IPS-18c (cell line): ENCODE measurements around the gene LFNG.
A peak's percentile ranks its signal among the peaks of the same experiment; 100 is the strongest.

Experiments used
- H3K4me3 ChIP-seq: 2 replicates; pipeline ENCODE4 v1.7.0; 2013; ENCODE audit warnings: low read depth, mild to moderate bottlenecking, low read length, moderate library complexity; ENCODE audit not compliant: insufficient read depth
- H3K9me3 ChIP-seq: one replicate; pipeline ENCODE4 v1.6.1; 2013; ENCODE audit warnings: mild to moderate bottlenecking, low read length, moderate library complexity; ENCODE audit not compliant: control insufficient read depth, insufficient read depth

The LFNG gene

DNA sequence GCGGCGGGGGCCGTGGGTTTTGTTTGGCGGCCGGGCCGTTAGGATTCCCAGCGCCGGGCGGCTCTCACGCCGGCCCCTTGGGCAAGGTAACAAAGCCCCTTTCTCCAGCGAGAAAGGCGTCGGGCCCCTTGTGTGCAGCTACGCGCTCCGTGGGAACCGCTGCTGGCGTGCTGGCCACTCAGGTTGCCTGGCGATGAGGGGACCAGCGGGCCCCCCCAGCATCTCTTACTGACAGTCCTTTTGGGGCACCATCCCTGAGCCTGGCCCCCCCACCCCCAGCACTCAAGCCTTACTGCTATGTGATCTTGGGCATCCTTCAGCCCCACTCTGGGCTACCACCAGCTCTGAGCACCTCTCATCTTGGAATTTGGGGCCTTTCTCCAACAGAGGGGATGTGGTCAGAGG, 1.8 kb downstream of the LFNG start:
- no peaks in the 10 kb centered on the region for H3K9me3 ChIP-seq
- peak overlapping the region; percentile 65 for H3K4me3 ChIP-seq

DNA sequence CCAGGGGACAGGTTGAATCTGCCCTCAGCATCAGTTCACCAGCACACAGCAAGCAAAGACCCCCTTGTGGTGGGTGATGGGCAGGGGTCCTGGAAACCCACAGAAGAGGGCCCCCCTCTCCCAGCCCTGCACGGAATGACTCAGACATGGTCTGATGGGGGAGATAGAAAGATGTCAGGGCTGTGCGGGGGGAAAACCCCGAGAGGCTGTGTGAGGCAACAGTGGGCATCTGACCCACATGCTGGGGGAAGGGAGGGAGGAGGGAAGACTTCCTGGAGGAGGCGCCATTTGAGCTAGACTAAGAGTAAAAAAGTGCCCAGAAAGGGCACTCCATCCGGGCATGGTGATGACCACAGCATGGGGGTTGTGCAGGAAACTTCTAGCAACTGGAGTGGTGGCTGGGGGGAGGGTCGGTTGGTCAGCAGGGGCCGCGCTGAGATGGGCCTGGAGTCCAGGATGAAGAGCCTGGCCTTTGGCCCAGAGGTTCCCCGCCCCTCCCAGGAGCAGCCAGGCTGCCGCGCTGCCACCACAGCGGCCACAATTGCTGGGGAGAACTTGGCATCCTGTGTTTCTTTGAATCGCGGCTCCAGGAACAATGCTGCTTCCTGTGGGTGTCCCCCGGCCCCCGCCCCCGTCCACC, 2.5 kb downstream of the LFNG start:
- Histone ChIP-seq H3K4me3 (peak overlapping the region; percentile 65), H3K9me3 (no peaks in the 10 kb centered on the region)

DNA sequence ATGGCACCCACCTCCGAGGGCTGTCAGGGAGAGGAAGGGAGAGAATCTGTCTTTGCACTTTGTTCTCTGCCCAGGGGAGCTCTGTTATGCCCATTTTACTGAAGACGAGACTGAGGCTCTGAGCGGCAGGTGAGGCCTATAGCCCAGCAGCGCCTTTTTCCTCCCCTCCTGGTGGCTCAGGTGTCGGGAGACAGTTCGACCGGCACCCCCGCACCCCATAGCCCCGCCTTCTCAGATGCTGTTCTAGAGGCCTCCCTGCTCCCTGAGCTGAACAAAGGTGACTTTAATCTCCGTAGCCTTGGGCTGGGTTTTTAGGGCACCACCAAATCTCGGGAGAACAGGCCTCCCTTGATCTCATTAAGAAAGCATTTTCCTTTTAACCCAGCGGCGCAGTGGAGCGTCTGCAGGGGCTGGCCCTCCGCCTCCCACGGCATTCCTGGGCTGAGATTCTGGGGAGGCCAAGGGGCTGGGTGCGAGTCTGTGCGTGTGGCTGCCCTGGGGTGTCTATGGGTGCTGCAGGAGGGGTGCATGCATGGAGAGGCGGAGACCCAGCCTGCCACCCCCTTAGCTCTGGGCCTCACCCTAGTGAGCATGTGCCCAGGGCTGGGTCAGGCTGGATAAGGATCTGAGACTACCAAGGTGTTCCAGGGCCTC, 3.3 kb downstream of the LFNG start:
- Histone ChIP-seq H3K4me3 (peak overlapping the region; percentile 28), H3K9me3 (no peaks in the 10 kb centered on the region)

DNA sequence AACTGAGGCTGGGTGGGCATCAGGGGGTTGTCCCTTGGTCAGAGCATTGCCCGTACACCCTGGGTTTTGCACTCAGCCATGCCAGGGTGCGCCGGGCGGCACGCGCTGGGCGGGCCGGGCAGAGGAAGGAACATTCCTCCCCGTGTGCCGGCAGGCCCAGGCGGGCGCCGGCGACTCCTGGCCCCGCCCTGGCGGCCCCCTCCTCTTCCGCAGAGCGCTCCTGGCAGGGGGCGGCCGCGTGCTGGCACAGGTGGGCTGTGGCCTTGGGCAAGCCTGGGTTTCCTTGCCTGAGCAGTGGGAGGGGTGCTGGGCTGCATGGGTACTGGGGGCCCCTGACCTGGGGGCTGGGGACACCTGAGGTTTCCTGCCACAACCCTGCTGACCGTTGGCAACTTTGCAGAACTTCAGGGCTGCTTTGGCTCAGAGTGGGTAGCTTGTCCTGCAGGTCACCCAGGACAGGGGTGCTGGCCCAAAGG, 3.9 kb downstream of the LFNG start:
- H3K4me3 ChIP-seq: peak overlapping the region; percentile 28
- H3K9me3 ChIP-seq: no peaks in the 10 kb centered on the region

DNA sequence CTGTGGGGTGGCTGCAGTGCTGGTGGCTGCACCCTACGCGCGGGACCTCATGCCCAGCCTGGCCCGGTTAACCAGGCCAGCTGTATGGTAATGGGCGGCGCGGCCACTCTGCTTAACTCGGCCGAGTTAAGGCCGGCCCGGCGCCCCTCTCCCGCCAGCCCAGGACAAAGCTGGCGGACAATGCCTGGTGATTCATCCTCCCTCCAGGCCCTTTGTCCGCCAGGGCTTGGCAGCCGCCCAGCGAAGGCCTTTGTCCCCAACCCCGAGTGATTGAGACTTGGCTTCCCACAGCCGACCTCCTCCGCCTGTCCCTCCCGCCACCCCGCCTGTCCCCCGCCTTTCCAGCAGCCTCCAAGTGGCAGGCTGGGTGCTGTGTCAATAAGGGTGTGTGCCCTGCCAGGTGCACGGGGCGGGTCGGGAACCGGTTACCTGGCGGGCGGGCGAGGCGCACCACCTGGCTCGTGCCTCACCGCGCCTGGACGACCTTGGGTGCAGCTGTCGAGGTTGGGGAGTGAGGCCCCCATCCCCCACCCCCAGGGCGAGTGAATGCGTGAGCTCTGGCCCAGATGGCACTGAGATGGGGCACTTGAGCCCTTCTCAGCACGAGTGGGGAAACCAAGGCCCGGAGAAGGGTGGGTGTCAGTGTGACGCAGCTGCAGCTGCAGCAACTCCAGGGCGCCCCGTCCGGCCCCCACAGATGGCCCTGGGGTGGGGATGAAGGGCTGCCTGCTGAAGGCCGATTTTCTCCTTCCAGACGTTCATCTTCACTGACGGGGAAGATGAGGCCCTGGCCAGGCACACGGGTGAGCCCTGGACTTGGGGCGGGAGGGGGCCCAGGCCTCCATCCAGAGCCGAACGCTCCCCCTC, 4.6 kb downstream of the LFNG start:
- no peaks in the 10 kb centered on the region for H3K9me3 ChIP-seq
- peak overlapping the region; percentile 34 for H3K4me3 ChIP-seq

DNA sequence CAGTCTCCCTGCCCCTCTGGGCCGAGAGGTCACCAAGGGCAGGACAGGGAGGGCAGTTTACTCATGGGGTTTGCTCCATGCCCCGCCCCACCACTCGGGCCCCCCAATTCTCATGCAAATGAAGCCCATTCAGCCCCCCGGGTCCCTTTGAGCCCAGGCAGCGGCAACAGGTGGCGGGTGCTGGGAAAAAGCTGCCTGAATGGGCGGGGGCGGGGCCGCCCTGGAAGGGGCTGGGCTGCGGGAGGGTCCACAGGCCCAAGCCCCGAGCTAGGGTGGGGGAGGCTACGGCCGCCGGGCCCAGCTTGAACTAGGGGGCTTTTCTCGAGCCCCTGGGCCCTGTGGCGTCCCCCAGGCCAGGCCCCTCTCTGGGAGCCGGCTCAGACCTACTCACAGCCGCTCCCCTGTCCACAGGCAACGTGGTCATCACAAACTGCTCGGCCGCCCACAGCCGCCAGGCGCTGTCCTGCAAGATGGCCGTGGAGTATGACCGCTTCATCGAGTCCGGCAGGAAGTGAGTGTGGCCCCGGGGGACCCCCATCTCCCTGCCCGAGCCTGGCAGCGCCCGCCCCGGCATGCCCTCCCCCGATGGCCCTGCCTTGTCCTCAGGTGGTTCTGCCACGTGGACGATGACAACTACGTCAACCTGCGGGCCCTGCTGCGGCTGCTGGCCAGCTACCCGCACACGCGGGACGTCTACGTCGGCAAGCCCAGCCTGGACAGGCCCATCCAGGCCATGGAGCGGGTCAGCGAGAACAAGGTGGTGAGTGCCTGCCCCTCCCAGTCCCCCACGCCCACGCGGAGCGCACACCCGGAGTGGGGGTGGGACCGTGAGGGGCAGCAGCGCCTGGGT, 5.5 kb downstream of the LFNG start:
- no peaks in the 10 kb centered on the region for H3K9me3 ChIP-seq
- H3K4me3 ChIP-seq: peak overlapping the region; percentile 34; the same call in 1 of the 2 replicates

DNA sequence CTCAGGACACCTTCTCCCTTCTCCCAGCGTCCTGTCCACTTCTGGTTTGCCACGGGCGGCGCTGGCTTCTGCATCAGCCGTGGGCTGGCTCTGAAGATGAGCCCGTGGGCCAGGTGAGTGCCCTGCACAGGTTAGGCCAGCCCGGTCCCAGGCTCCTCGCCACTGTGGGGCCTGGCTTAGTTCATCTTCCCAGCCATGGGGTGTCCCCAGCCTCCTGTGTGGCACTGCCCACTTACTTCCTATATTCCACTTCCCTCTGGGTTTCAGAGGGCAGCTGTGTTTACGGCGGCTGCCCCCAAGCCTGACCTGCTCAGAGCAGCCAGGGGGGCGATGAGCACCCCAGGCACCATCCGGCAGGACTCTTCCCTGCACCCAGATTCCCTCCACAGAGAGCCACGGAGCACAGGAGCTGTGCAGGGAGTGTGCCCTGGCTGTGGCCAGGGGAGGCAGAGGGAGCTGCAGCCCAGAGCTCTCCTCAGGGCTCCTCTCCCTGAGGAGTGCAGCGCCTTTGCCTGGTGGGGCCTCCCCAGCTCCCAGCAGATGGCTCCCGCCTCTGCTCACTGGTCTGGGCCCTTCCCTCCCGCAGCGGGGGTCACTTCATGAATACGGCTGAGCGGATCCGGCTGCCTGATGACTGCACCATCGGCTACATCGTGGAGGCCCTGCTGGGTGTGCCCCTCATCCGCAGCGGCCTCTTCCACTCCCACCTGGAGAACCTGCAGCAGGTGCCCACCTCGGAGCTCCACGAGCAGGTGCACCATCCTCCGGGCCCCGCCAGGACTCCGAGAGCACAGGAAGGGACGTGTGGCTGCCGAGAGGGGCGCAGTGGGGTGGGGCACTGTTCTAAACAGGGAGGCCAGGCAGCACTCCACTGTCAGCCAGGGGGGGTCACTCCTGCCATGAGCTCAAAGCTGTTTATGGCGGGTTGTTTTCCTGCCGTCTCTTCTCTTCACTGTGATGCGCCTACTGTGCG, 6.4 kb downstream of the LFNG start:
- Histone ChIP-seq H3K9me3 (no peaks in the 10 kb centered on the region), H3K4me3 (no peak overlapping the region)

DNA sequence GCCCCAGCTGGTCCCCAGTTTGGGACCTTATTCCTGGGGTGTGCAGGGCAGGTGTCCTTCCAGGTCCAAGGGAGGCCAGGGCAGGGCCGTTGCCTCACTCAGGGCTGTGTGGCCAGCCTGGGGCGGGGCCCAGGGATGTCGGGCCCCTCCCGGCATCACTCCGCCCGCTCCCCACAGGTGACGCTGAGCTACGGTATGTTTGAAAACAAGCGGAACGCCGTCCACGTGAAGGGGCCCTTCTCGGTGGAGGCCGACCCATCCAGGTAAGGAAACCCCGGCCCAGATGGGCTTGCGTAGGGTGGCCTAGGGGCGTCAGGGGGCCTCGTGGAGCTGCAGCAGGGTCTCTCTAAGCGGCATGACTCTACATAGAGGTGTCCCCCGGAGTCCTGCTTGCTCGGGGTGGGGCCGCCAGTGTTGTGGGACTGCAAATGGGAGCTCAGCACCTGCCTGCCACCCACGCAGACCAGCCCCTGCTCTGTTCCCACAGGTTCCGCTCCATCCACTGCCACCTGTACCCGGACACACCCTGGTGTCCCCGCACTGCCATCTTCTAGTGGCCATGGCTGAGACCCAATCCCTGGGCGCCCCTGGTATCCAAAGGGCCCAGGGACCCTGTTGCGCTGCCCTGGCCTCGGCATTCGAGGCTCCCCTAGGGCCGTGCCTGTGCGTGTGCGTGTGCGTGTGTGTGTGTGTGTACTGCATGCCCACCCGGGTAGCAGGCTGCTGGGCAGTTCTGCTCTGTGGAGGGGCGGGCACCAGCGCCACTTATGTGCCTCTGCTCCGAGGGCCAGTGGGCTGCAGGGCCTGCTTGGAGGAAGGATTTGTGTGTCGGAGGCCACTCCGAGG, 7.3 kb downstream of the LFNG start:
- Histone ChIP-seq H3K9me3 (no peaks in the 10 kb centered on the region), H3K4me3 (no peak overlapping the region)

DNA sequence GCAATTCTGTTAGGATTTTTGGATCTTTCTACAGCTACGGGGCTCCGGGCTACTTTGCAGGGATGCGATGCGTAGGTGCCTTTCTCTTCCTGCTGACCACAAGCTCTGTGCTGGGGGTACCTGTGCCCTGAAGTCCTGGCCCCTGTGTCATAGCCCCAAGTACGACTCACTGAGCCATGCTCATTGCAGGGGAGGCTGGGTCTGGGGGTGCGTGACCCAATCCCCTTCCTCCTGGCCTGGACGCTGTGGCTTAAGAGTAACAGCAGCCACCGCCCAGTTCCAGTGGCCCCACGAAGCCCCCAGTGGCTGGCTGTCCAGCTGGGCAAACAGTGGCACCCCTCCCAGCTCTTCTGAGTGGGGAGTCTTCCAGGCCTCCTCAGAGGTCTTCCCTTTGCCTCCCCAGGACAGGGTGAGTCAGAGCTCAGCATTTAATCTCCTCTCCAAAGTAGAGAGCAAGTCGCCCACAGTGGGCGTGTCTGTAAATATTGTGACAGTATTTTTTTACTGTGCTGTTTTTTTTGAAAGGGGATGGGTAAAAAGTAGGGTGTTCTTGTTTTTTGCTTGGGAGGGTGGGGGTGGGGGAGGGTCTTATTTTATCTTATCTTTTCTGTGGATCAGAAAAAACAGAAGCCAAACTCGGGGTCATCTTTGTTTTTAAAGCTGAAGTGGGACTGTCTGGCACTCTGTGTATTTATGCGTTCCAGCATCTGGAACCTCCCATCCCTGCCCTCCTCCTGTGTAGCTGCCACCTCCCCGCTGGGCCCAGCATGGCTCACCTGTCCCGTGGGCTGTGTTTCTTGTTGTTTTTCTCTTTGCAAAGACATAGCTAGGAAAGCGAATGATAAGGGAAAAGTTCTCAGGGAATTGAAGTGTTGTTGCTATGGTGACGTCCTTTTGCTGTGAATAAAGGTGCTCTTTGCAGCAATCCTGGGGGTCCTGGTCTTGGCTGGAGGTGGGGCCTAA, 8.2 kb downstream of the LFNG start:
- no peaks in the 10 kb centered on the region for H3K9me3 ChIP-seq
- H3K4me3 ChIP-seq: no peak overlapping the region

DNA sequence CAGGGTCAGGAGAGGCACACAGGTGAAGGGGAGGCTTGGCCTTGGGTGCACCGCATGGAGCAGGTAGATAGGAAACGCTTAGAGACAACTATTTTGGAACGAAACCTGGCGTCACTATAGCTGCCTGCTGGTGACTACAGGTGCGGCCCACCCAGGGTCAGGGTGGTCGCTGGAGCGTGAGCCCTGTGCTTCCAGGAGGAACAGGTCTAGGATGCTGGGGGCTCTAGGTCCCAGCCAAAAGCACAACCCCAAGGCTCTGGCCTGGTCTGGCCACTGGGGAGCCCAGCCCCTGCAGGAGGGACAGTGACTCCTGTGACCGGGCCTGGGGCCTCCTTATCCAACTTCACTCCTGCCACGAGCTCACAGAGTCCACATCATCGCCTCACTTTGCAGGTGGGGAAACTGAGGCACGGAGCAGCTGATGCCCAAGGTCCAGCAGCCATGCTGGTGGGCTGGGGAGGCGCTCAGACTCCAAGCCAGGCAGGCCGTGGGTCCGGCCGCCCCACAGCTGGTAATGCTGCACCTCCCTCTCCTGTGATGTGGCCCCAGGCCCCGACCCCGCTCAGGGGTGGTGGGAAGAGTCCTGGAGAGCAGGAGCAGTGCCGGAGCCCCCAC, 9.0 kb downstream of the LFNG start:
- H3K9me3 ChIP-seq: no peaks in the 10 kb centered on the region
- no peak overlapping the region; the same call in 1 of the 2 replicates for H3K4me3 ChIP-seq

DNA sequence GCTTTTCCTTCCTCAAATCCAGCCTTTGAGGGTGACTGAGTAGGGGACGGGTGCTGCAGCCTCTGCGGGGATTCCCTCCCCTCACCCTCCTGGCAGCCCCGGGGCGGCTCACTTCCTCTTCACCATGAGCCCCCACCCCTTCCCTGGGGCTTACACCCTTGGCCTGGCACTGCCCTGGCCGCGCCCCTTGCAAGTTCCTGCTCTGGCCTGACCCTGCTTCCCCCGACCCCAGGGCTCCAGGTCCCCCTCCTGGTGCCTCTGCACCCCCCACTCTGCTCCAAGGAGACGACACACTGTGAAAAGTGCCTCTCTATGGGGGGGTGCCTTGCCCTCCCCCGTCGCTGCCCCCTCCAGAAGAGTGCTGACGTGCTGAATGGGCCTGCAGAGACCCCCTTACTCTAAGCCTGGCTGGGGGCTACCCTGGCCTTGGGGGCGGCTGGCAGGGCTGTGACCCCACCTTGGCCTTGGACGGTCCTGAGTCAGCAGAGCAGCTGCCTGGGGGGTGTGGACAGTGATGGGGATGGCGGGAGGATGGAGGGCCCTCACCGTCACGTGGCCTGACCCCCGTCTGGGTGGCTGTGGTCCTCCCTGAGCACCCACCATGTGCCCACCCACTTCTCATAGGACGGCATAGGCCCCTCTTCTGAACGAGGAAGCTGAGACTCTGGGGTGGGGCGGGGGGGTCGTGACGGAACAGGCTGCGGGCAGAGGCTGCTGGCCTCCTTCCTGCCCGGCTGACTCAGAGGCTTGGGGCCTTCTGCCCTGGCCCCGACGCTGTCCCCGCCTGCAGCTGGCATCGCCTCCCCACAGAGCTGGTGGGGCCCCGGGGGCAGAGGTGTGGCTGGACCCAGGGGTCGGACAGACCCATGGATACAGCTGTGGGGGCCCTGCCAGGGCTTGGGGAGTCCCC, 9.8 kb downstream of the LFNG start:
- H3K9me3 ChIP-seq: no peaks in the 10 kb centered on the region
- no peak overlapping the region for H3K4me3 ChIP-seq

DNA sequence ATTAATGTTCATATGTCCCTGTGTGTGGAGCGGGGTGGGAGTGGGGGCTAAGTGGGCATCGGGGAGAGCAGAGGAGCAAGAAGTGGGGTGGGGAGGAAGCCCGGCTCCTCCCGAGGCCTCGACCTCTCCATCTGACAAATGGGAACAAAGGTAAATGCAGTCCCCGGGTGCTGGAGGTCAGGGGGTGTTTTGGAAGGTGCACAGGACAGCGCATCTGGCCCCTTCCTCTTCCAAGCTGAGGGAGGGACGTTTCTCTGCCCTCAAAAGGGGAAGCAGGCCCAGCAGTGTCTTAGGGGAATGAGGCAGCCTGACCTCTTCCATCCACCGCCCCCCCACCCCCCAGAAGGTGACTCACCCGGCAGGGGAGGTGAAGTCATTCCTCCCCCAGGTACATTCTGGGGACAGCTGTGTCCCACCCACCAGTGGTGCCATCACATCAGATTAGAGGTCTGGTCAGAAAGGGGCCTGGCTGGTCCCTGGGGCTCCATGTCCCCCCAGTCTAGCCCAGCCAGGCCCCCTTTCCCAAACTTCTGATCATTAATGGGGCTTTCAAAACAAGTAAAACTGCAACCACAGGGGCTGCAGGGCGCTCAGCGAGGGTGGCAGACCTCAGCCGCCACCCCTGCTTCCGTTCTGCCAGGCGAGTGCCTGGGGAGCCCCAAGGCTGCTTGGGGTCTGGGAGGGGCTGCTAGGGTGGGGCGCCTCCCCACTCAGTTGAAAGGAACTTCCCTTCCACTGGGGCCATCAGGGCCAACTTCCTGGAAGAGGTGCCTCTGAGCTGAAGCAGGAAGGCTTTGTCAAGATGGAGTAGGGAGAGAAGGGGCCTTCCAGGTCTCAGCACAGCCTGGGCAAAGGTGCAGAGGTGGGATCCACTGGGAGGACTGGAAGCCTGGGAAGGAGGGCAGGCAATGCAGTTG, 10.8 kb downstream of the LFNG start:
- H3K9me3 ChIP-seq: no peaks in the 10 kb centered on the region
- H3K4me3 ChIP-seq: no peak overlapping the region
